NB4 (cell line): ENCODE measurements around the gene UBE2I.

Source experiments
- POLR2A ChIP-seq: IDR thresholded peaks from 2 replicates; pipeline ENCODE4 v1.6.1; 2011; ENCODE audit warnings: mild to moderate bottlenecking; ENCODE audit not compliant: insufficient read length; ENCODE audit errors: extremely low read depth
- TF ChIP-seq, protein P1 (sequence below): IDR thresholded peaks from one replicate; pipeline ENCODE4 v1.5.1; 2012; ENCODE audit warnings: low read depth, low read length
- TF ChIP-seq, protein P2 (sequence below): IDR thresholded peaks from 2 replicates; pipeline ENCODE4 v1.6.1; 2011; ENCODE audit warnings: low read depth, low read length

DNA sequence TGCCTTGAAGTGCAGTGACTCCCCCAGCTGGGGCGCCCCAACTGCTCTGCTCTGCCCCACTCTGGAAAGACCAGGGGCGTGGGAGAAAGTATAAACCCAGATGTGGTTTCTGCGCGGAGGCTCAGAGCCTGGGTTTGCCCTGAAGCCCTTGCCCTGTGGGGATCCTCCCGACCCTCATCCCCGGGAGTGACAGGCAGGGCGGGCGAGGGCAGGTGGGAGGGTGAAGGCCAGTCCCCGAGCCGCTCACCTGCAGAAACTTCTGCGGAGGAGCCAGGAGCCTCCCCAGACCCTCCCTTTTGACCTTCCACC, 49.7 kb upstream of the UBE2I start:
- TF ChIP-seq, protein P1, sequence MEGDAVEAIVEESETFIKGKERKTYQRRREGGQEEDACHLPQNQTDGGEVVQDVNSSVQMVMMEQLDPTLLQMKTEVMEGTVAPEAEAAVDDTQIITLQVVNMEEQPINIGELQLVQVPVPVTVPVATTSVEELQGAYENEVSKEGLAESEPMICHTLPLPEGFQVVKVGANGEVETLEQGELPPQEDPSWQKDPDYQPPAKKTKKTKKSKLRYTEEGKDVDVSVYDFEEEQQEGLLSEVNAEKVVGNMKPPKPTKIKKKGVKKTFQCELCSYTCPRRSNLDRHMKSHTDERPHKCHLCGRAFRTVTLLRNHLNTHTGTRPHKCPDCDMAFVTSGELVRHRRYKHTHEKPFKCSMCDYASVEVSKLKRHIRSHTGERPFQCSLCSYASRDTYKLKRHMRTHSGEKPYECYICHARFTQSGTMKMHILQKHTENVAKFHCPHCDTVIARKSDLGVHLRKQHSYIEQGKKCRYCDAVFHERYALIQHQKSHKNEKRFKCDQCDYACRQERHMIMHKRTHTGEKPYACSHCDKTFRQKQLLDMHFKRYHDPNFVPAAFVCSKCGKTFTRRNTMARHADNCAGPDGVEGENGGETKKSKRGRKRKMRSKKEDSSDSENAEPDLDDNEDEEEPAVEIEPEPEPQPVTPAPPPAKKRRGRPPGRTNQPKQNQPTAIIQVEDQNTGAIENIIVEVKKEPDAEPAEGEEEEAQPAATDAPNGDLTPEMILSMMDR: no peak
- no peak for TF ChIP-seq POLR2A
- TF ChIP-seq, protein P2, sequence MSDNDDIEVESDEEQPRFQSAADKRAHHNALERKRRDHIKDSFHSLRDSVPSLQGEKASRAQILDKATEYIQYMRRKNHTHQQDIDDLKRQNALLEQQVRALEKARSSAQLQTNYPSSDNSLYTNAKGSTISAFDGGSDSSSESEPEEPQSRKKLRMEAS: no peak
